Activated CD4-positive, alpha-beta memory T cell treated with anti-CD3 and anti-CD28 coated beads for 36 hours (primary cell): ENCODE data around the gene OR5AK2. TPM values are rescaled to one million over a fixed set of nuclear protein-coding genes. Genes with fewer than 3 reads are reported as not detected.
"Not testable (repeated sequence)": the region's sequence is repeated elsewhere in the genome, so short reads cannot be mapped to it uniquely, and the experiment has no call there.

Experiments
- CTCF ChIA-PET: fragments of 350-600 bp; sonication (Branson Sonifier 250); formaldehyde crosslinking; loops from one replicate; lab custom pipeline; 2021; ENCODE audit warnings: antibody characterized with exemption, inconsistent platforms; lab: Charles Lee
- POLR2A ChIA-PET: fragments of 350-600 bp; sonication (Branson Sonifier 250); formaldehyde crosslinking; loops from one replicate; lab custom pipeline; 2021; ENCODE audit warnings: antibody characterized with exemption; lab: Charles Lee
- DNase-seq: peaks from one replicate; pipeline ENCODE4 v3.0.0-alpha.2; 2020
- H3K27ac Mint-ChIP-seq: one replicate; pipeline ENCODE4 v1.8.0; 2021; ENCODE audit warnings: mixed read lengths
- H3K27me3 Mint-ChIP-seq: one replicate; pipeline ENCODE4 v1.8.0; 2021; ENCODE audit warnings: mixed read lengths
- H3K36me3 Mint-ChIP-seq: one replicate; pipeline ENCODE4 v1.8.0; 2021; ENCODE audit warnings: mixed read lengths
- H3K4me1 Mint-ChIP-seq: one replicate; pipeline ENCODE4 v1.8.0; 2021; ENCODE audit warnings: low read depth, mixed read lengths
- H3K4me3 Mint-ChIP-seq: one replicate; pipeline ENCODE4 v1.8.0; 2021; ENCODE audit warnings: mild to moderate bottlenecking, mixed read lengths
- H3K9me3 Mint-ChIP-seq: one replicate; pipeline ENCODE4 v1.8.0; 2021; ENCODE audit warnings: mixed read lengths
- intact Hi-C: fragments of 100-400 bp; cut with micrococcal nuclease; formaldehyde crosslinking; loops from one replicate; pipeline ENCODE4 v1.15.1; 2023
- total RNA-seq, 2 experiments: library from RNA; stranded (reverse); gene quantifications; one replicate each; pipeline ENCODE4 v1.2.3, GENCODE V29; 2021

OR5AK2 gene
- not detected for total RNA-seq

- POLR2A ChIA-PET = no interaction called here
- peaks cover 15% of the 10 kb centered on the region for H3K9me3 Mint-ChIP-seq
- H3K36me3 Mint-ChIP-seq = no peaks in the 10 kb centered on the region
- H3K27me3 Mint-ChIP-seq = no peaks in the 10 kb centered on the region
- no peak for DNase-seq
- no peak within 1 kb of the TSS for H3K27ac Mint-ChIP-seq
- intact Hi-C loops = no loop called here
- CTCF ChIA-PET = no interaction called here
- H3K4me3 Mint-ChIP-seq = no peak within 1 kb of the TSS
- no peaks in the 10 kb centered on the region for H3K4me1 Mint-ChIP-seq
Observed at GRCh38 chr11:56988614-56989013, at the start of gene OR5AK2. OR5AK2 (plus strand) TSS chr11:56988914; CDS start chr11:56988914, 0 bp downstream.

- CTCF ChIA-PET, H3K27me3 Mint-ChIP-seq, DNase-seq, H3K4me1 Mint-ChIP-seq, H3K27ac Mint-ChIP-seq, POLR2A ChIA-PET, H3K4me3 Mint-ChIP-seq, intact Hi-C loops, H3K36me3 Mint-ChIP-seq: not testable (repeated sequence)
- H3K9me3 Mint-ChIP-seq = peaks cover 22% of the 10 kb centered on the region
Observed at GRCh38 chr11:56945526-56945925, 43.2 kb upstream of the OR5AK2 start.

- intact Hi-C loops = no loop called here
- ChIA-PET POLR2A (no interaction called here), CTCF (no interaction called here)
- Mint-ChIP-seq H3K27ac (no peak overlapping the region), H3K4me1 (no peaks in the 10 kb centered on the region), H3K9me3 (peaks cover 29% of the 10 kb centered on the region), H3K4me3 (no peak overlapping the region), H3K36me3 (no peaks in the 10 kb centered on the region), H3K27me3 (no peaks in the 10 kb centered on the region)
- no peak for DNase-seq
Observed at GRCh38 chr11:56948991-56949515, 39.7 kb upstream of the OR5AK2 start.

- peaks cover 29% of the 10 kb centered on the region for H3K9me3 Mint-ChIP-seq
- no peak for DNase-seq
- H3K4me1 Mint-ChIP-seq = no peaks in the 10 kb centered on the region
- ChIA-PET POLR2A (no interaction called here), CTCF (no interaction called here)
- H3K27me3 Mint-ChIP-seq = no peaks in the 10 kb centered on the region
- H3K27ac Mint-ChIP-seq = no peak overlapping the region
- intact Hi-C loops = no loop called here
- no peaks in the 10 kb centered on the region for H3K36me3 Mint-ChIP-seq
- no peak overlapping the region for H3K4me3 Mint-ChIP-seq
Observed at GRCh38 chr11:56950510-56950909, 38.2 kb upstream of the OR5AK2 start.

GRCh38 chr11:56953907-56954306 lies 34.8 kb upstream of the OR5AK2 start:
- DNase-seq, intact Hi-C loops, H3K27ac Mint-ChIP-seq, H3K36me3 Mint-ChIP-seq, H3K27me3 Mint-ChIP-seq, H3K4me3 Mint-ChIP-seq, POLR2A ChIA-PET, H3K4me1 Mint-ChIP-seq, CTCF ChIA-PET: not testable (repeated sequence)
- peaks cover 29% of the 10 kb centered on the region for H3K9me3 Mint-ChIP-seq

GRCh38 chr11:56961609-56962008 lies 27.1 kb upstream of the OR5AK2 start:
- POLR2A ChIA-PET = no interaction called here
- no peaks in the 10 kb centered on the region for H3K4me1 Mint-ChIP-seq
- H3K36me3 Mint-ChIP-seq = no peaks in the 10 kb centered on the region
- H3K9me3 Mint-ChIP-seq = peaks cover 6% of the 10 kb centered on the region
- no peaks in the 10 kb centered on the region for H3K27me3 Mint-ChIP-seq
- CTCF ChIA-PET = no interaction called here
- no peak overlapping the region for H3K4me3 Mint-ChIP-seq
- no peak overlapping the region for H3K27ac Mint-ChIP-seq
- DNase-seq = no peak
- intact Hi-C loops = no loop called here

GRCh38 chr11:56967726-56968125 lies 21.0 kb upstream of the OR5AK2 start:
- H3K4me1 Mint-ChIP-seq = no peaks in the 10 kb centered on the region
- H3K27ac Mint-ChIP-seq = no peak overlapping the region
- H3K4me3 Mint-ChIP-seq = no peak overlapping the region
- ChIA-PET CTCF (no interaction called here), POLR2A (no interaction called here)
- no peaks in the 10 kb centered on the region for H3K27me3 Mint-ChIP-seq
- H3K9me3 Mint-ChIP-seq = peaks cover 12% of the 10 kb centered on the region
- intact Hi-C loops = no loop called here
- no peak for DNase-seq
- no peaks in the 10 kb centered on the region for H3K36me3 Mint-ChIP-seq

GRCh38 chr11:56968524-56968923 lies 20.2 kb upstream of the OR5AK2 start:
- H3K9me3 Mint-ChIP-seq = peaks cover 10% of the 10 kb centered on the region
- H3K36me3 Mint-ChIP-seq = no peaks in the 10 kb centered on the region
- no peaks in the 10 kb centered on the region for H3K27me3 Mint-ChIP-seq
- no peak overlapping the region for H3K27ac Mint-ChIP-seq
- ChIA-PET POLR2A (no interaction called here), CTCF (no interaction called here)
- H3K4me1 Mint-ChIP-seq = no peaks in the 10 kb centered on the region
- intact Hi-C loops = no loop called here
- no peak overlapping the region for H3K4me3 Mint-ChIP-seq
- DNase-seq = no peak

- POLR2A ChIA-PET = no interaction called here
- Mint-ChIP-seq H3K4me1 (no peaks in the 10 kb centered on the region), H3K27ac (no peak overlapping the region), H3K9me3 (no peaks in the 10 kb centered on the region), H3K4me3 (no peak overlapping the region), H3K36me3 (no peaks in the 10 kb centered on the region), H3K27me3 (no peaks in the 10 kb centered on the region)
- CTCF ChIA-PET = no interaction called here
- DNase-seq = no peak
- intact Hi-C loops = no loop called here
Observed at GRCh38 chr11:56977314-56977713, 11.4 kb upstream of the OR5AK2 start.

GRCh38 chr11:56990702-56991101 lies 2.0 kb downstream of the OR5AK2 start:
- peaks cover 33% of the 10 kb centered on the region for H3K9me3 Mint-ChIP-seq
- ChIA-PET POLR2A (no interaction called here), CTCF (no interaction called here)
- H3K4me3 Mint-ChIP-seq = no peak overlapping the region
- no peaks in the 10 kb centered on the region for H3K36me3 Mint-ChIP-seq
- H3K4me1 Mint-ChIP-seq = no peaks in the 10 kb centered on the region
- H3K27ac Mint-ChIP-seq = no peak overlapping the region
- no peak for DNase-seq
- H3K27me3 Mint-ChIP-seq = no peaks in the 10 kb centered on the region
- intact Hi-C loops = no loop called here

- Mint-ChIP-seq H3K4me3 (no peak overlapping the region), H3K9me3 (peaks cover 35% of the 10 kb centered on the region), H3K27ac (no peak overlapping the region), H3K36me3 (no peaks in the 10 kb centered on the region), H3K4me1 (no peaks in the 10 kb centered on the region), H3K27me3 (no peaks in the 10 kb centered on the region)
- DNase-seq = no peak
- ChIA-PET POLR2A (no interaction called here), CTCF (no interaction called here)
- intact Hi-C loops = no loop called here
Observed at GRCh38 chr11:56994532-56994931, 5.8 kb downstream of the OR5AK2 start.

- H3K4me3 Mint-ChIP-seq = no peak overlapping the region
- CTCF ChIA-PET = no interaction called here
- H3K27me3 Mint-ChIP-seq = no peaks in the 10 kb centered on the region
- H3K27ac Mint-ChIP-seq = no peak overlapping the region
- H3K9me3 Mint-ChIP-seq = peaks cover 15% of the 10 kb centered on the region
- no peaks in the 10 kb centered on the region for H3K36me3 Mint-ChIP-seq
- intact Hi-C loops = loop anchor here (10.0 kb wide), 1 partner anchor 243 kb away; no protein-coding TSS in a partner anchor
- no peak for DNase-seq
- no peaks in the 10 kb centered on the region for H3K4me1 Mint-ChIP-seq
- POLR2A ChIA-PET = no interaction called here
Observed at GRCh38 chr11:57001674-57002401, 13.1 kb downstream of the OR5AK2 start.

GRCh38 chr11:57008373-57008772 lies 19.7 kb downstream of the OR5AK2 start:
- Mint-ChIP-seq H3K27me3 (no peaks in the 10 kb centered on the region), H3K9me3 (no peaks in the 10 kb centered on the region), H3K4me1 (no peaks in the 10 kb centered on the region), H3K36me3 (no peaks in the 10 kb centered on the region), H3K4me3 (no peak overlapping the region), H3K27ac (no peak overlapping the region)
- CTCF ChIA-PET = no interaction called here
- intact Hi-C loops = loop anchor here (10.0 kb wide), 1 partner anchor 236 kb away; no protein-coding TSS in a partner anchor
- no peak for DNase-seq
- POLR2A ChIA-PET = no interaction called here
